Measurements from ENCODE around the gene ZNF763. TPM values are rescaled to one million over a fixed set of nuclear protein-coding genes. Genes with fewer than 3 reads are reported as not detected.
"Not testable (repeated sequence)": the region's sequence is repeated elsewhere in the genome, so short reads cannot be mapped to it uniquely, and the experiment has no call there.

Gene ZNF763
- 1 to 10 TPM; 1.2 to 2.6 (median 2.1) TPM for total RNA-seq

GRCh38 chr19:11964858-11965645, at the start of gene ZNF763:
ZNF763 (plus strand) TSS chr19:11965040; CDS start chr19:11965209, 169 bp downstream.
- no peaks in the 10 kb centered on the region for H3K9me3 ChIP-seq
- TF ChIP-seq POLR2A (IDR thresholded peaks at IDR 0.05) (peak in 2 of 4 donors; percentile 33 to 64), CTCF (IDR thresholded peaks at IDR 0.05) (no peak)
- H3K27ac ChIP-seq, result peak within 1 kb of the TSS; percentile 87 to 96 (median 94)
- H3K27me3 ChIP-seq, result no peaks in the 10 kb centered on the region
- peak within 1 kb of the TSS; percentile 79 to 90 (median 83) for H3K4me3 ChIP-seq
- peaks cover 10 to 27% (median 14%) of the 10 kb centered on the region in 3 donors for H3K4me1 ChIP-seq
- H3K36me3 ChIP-seq, result peaks cover 0 to 6% (median 0%) of the 10 kb centered on the region in 3 donors
- 0% methylated on average over 3 to 8 of the region's 47 CpGs for WGBS, 2 donors
- peak; percentile 70 for DNase-seq
- intact Hi-C loops (cut with DNase I), result no loop called here

- Histone ChIP-seq H3K36me3 (no peaks in the 10 kb centered on the region), H3K27me3 (no peaks in the 10 kb centered on the region), H3K4me3 (no peak overlapping the region), H3K9me3 (no peaks in the 10 kb centered on the region), H3K4me1 (peaks cover 10 to 40% (median 15%) of the 10 kb centered on the region in 3 donors), H3K27ac (no peak overlapping the region)
- 35 to 37% methylated on average over 6 of the region's 6 CpGs for WGBS, 2 donors
- DNase-seq, result no peak
- intact Hi-C loops (cut with DNase I), result loop anchor here (5.0 kb wide), 1 partner anchor 65 kb away; no protein-coding TSS in a partner anchor
- no peak for TF ChIP-seq POLR2A (IDR thresholded peaks at IDR 0.05)
- TF ChIP-seq CTCF (IDR thresholded peaks at IDR 0.05), result no peak
These were observed 42.9 kb upstream of the ZNF763 start for GRCh38 chr19:11921852-11922495.

GRCh38 chr19:11924886-11925650, 39.8 kb upstream of the ZNF763 start, which contains the start of gene ZNF700:
ZNF700 (plus strand) TSS chr19:11925107; CDS start chr19:11925211, 104 bp downstream.
- H3K36me3 ChIP-seq, result peaks cover 0 to 11% (median 0%) of the 10 kb centered on the region in 3 donors
- TF ChIP-seq POLR2A (IDR thresholded peaks at IDR 0.05) (peak in 3 of 4 donors; percentile 50 to 76 (median 75)), CTCF (IDR thresholded peaks at IDR 0.05) (no peak)
- intact Hi-C loops (cut with DNase I), result loop anchor here (5.0 kb wide), 1 partner anchor 62 kb away; no protein-coding TSS in a partner anchor
- peak within 1 kb of the TSS; percentile 94 to 99 (median 96) for H3K27ac ChIP-seq
- WGBS, 2 donors, result 0 to 6% methylated on average over 3 to 10 of the region's 53 CpGs
- no peaks in the 10 kb centered on the region for H3K9me3 ChIP-seq
- DNase-seq, result peak; percentile 79
- H3K27me3 ChIP-seq, result no peaks in the 10 kb centered on the region
- H3K4me3 ChIP-seq, result peak within 1 kb of the TSS; percentile 78 to 98 (median 94)
- H3K4me1 ChIP-seq, result peaks cover 10 to 47% (median 15%) of the 10 kb centered on the region in 3 donors

- peaks cover 0 to 17% (median 0%) of the 10 kb centered on the region in 3 donors for H3K36me3 ChIP-seq
- H3K9me3 ChIP-seq; DNase-seq; H3K27me3 ChIP-seq; intact Hi-C loops (cut with DNase I): not testable (repeated sequence)
- peak overlapping the region; percentile 78 to 98 (median 94) for H3K4me3 ChIP-seq
- peaks cover 10 to 47% (median 15%) of the 10 kb centered on the region in 3 donors for H3K4me1 ChIP-seq
- peak overlapping the region; percentile 94 to 99 (median 96) for H3K27ac ChIP-seq
- 6 to 7% methylated on average over 9 to 10 of the region's 10 CpGs for WGBS, 2 donors
These were observed 39.1 kb upstream of the ZNF763 start for GRCh38 chr19:11925651-11926187.

GRCh38 chr19:11927227-11927626, 37.6 kb upstream of the ZNF763 start:
- Histone ChIP-seq H3K9me3 (no peaks in the 10 kb centered on the region), H3K4me1 (peaks cover 10 to 43% (median 15%) of the 10 kb centered on the region in 3 donors), H3K4me3 (no peak overlapping the region), H3K36me3 (peaks cover 0 to 30% (median 0%) of the 10 kb centered on the region in 3 donors), H3K27me3 (no peaks in the 10 kb centered on the region), H3K27ac (no peak overlapping the region)
- intact Hi-C loops (cut with DNase I), result no loop called here
- no peak for TF ChIP-seq POLR2A (IDR thresholded peaks at IDR 0.05)
- TF ChIP-seq CTCF (IDR thresholded peaks at IDR 0.05), result no peak
- 77 to 92% methylated on average over 2 to 3 of the region's 3 CpGs for WGBS, 2 donors
- no peak for DNase-seq
